NT2/D1 (cell line): ENCODE measurements around the gene MAGI2.

Source experiments
- DNase-seq: peaks from one replicate; pipeline ENCODE4 v3.0.0-alpha.2; 2011; ENCODE audit warnings: low read depth, low spot score
- H3K27me3 ChIP-seq: 2 replicates; pipeline ENCODE4 v1.6.0; 2011; ENCODE audit warnings: mild to moderate bottlenecking; ENCODE audit not compliant: insufficient read length, insufficient read depth
- H3K36me3 ChIP-seq: 2 replicates; pipeline ENCODE4 v1.6.1; 2011; ENCODE audit warnings: mild to moderate bottlenecking, low read length, mixed read lengths; ENCODE audit not compliant: insufficient read depth, insufficient read length
- H3K4me1 ChIP-seq: 2 replicates; pipeline ENCODE4 v1.5.1; 2011; ENCODE audit not compliant: insufficient read depth, insufficient read length
- H3K4me3 ChIP-seq: 2 replicates; pipeline ENCODE4 v1.5.1; 2011; ENCODE audit warnings: low read depth; ENCODE audit not compliant: insufficient read length
- H3K9ac ChIP-seq: 2 replicates; pipeline ENCODE4 v1.6.0; 2011; ENCODE audit warnings: low read depth; ENCODE audit not compliant: insufficient read length
- H3K9me3 ChIP-seq: 2 replicates; pipeline ENCODE4 v1.5.1; 2011; ENCODE audit warnings: mild to moderate bottlenecking, low read length; ENCODE audit not compliant: insufficient read depth
- SUZ12 ChIP-seq: IDR thresholded peaks from 2 replicates; pipeline ENCODE4 v1.6.1; 2011; ENCODE audit not compliant: insufficient read length, insufficient read depth; ENCODE audit errors: extremely low read depth
- YY1 ChIP-seq: IDR thresholded peaks from 2 replicates; pipeline ENCODE4 v1.6.1; 2011; ENCODE audit not compliant: insufficient read length, insufficient read depth
- ZNF274 ChIP-seq: IDR thresholded peaks from 2 replicates; pipeline ENCODE4 v1.6.1; 2011; ENCODE audit warnings: mild to moderate bottlenecking, low read depth, low read length

Gene MAGI2

DNA sequence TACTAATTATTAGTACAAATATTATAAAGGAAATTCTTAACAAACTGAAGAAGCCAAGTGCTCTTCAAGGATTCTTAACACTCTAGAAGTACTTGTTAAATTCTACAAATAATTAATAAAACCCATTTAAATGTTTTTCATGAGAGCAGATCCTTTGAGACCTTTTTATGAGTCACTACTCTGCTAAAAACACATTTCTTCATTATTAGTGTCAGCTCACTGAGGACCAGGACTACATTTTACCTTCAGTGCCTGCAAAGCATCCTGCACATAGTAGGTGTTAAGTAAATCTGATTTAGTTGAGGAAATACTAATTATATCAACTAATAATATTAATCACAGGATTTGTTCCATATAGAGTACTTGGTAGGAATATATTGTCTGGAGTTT, 1381.3 kb downstream of the MAGI2 start:
- H3K9ac ChIP-seq, result no peak overlapping the region
- TF ChIP-seq SUZ12 (no peak), ZNF274 (no peak), YY1 (no peak)
- no peaks in the 10 kb centered on the region for H3K9me3 ChIP-seq
- no peak overlapping the region for H3K4me3 ChIP-seq
- H3K27me3 ChIP-seq, result no peaks in the 10 kb centered on the region
- DNase-seq, result no peak
- H3K36me3 ChIP-seq, result no peaks in the 10 kb centered on the region
- H3K4me1 ChIP-seq, result no peaks in the 10 kb centered on the region

DNA sequence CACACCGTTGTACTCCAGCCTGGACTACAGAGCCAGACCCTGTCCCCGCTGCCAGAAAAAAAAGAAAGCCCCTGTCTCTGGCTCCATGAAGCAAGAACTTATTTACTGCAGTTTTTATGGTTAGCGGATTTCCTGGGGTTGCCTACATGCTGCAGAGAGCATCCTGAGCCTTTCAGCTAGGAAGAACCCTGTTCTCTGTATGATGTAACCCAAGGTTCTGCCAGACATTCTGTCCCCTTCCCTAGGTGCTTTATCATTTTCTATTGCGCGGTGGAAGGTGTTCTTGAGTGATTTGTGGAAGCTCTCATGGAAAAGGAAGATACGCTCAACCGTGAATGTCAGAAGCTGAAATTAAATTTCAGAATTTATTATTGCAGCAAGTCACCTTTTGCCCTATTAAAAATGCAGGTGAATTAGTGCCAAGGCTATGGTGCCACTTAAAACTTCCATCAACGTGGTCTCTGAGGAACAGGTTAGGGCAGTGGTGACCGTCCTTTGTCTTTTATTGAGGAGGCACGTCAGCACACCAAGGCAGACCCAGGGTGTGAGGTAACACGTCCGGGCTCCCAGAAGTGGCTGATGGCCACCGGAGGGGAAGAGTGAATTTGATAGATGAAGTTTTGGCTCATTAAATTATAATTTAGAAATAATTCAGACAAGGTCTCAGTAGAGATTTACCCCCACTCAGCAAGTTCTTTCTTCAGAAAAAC, 1381.8 kb downstream of the MAGI2 start:
- Histone ChIP-seq H3K27me3 (no peaks in the 10 kb centered on the region), H3K9ac (no peak overlapping the region), H3K4me1 (no peaks in the 10 kb centered on the region), H3K4me3 (no peak overlapping the region), H3K36me3 (no peaks in the 10 kb centered on the region), H3K9me3 (no peaks in the 10 kb centered on the region)
- TF ChIP-seq SUZ12 (no peak), ZNF274 (no peak), YY1 (no peak)
- no peak for DNase-seq

GRCh38 chr7:78066599-78066998, 1386.9 kb downstream of the MAGI2 start:
- no peaks in the 10 kb centered on the region for H3K27me3 ChIP-seq
- H3K36me3 ChIP-seq, result no peaks in the 10 kb centered on the region
- H3K4me1 ChIP-seq, result no peaks in the 10 kb centered on the region
- H3K9ac ChIP-seq, result no peak overlapping the region
- H3K4me3 ChIP-seq, result no peak overlapping the region
- DNase-seq, result no peak
- H3K9me3 ChIP-seq, result no peaks in the 10 kb centered on the region
- TF ChIP-seq YY1 (no peak), SUZ12 (no peak), ZNF274 (no peak)

DNA sequence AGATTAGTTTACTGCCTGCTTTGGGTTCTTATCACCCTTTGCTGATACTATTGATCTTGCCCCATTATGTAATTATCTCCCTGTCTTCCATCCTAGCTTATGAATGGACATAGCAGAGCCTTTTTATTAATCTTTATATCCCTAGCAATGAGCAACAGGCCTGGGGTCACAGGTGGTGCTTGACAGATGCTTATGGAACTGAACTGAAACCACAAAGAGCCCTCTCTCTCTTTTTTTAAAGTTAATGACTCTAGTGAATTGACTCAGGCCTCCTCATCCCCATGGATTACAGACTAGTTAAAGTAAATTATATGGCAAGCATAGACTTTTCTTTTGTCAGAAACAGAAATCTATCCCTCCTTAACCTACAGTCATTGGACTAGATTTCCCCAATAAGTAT, 1389.7 kb downstream of the MAGI2 start:
- no peaks in the 10 kb centered on the region for H3K4me1 ChIP-seq
- no peaks in the 10 kb centered on the region for H3K27me3 ChIP-seq
- H3K36me3 ChIP-seq, result no peaks in the 10 kb centered on the region
- H3K9me3 ChIP-seq, result no peaks in the 10 kb centered on the region
- H3K9ac ChIP-seq, result no peak overlapping the region
- no peak overlapping the region for H3K4me3 ChIP-seq
- TF ChIP-seq YY1, result no peak
- TF ChIP-seq SUZ12, result no peak
- TF ChIP-seq ZNF274, result no peak
- no peak for DNase-seq

DNA sequence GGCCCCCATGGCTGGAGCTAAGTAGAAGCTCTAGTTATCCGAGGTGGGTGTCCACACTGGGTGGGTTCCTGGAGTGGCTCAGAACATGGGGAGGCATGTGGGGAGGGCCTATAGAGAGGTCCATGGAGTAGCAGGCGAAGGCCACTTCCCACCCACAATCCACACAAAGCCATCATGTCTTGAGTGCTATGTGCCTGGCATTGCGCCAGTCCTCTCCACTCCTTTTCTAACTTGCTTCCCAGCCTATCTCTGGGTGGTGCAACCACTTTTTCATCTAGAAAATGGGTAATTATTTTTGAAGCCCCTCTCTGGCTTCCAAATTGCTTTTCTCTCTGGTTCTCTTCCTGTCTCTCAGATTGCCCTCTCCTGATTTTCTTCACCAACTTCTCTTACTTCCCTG, 1391.3 kb downstream of the MAGI2 start:
- Histone ChIP-seq H3K4me3 (no peak overlapping the region), H3K4me1 (no peaks in the 10 kb centered on the region), H3K9me3 (no peaks in the 10 kb centered on the region), H3K27me3 (no peaks in the 10 kb centered on the region), H3K9ac (no peak overlapping the region), H3K36me3 (no peaks in the 10 kb centered on the region)
- no peak for DNase-seq
- TF ChIP-seq SUZ12 (no peak), ZNF274 (no peak), YY1 (no peak)

DNA sequence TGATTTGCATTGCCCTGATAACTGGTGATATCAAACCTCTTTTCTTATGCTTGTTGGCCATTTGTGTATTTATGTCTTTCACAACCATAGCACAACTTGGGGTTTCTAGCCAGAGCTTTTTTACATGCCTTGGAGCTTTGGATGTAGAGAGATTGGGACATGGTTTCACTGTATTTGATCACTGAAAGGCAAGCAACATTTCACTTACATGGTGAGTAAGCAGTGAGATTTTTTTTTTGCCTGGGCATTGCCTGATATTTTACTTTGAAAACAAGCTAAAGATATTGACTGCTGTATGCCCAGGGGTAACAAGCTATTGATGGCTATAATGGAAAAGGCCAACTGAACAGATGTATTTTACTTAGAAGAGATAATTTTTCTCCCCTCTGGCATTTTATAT, 1395.9 kb downstream of the MAGI2 start:
- H3K4me3 ChIP-seq, result no peak overlapping the region
- H3K9me3 ChIP-seq, result no peaks in the 10 kb centered on the region
- TF ChIP-seq YY1 (no peak), ZNF274 (no peak), SUZ12 (no peak)
- DNase-seq, result no peak
- H3K9ac ChIP-seq, result no peak overlapping the region
- H3K4me1 ChIP-seq, result no peaks in the 10 kb centered on the region
- no peaks in the 10 kb centered on the region for H3K36me3 ChIP-seq
- H3K27me3 ChIP-seq, result no peaks in the 10 kb centered on the region

- H3K9me3 ChIP-seq, result no peaks in the 10 kb centered on the region
- H3K36me3 ChIP-seq, result no peaks in the 10 kb centered on the region
- DNase-seq, result no peak
- no peak overlapping the region for H3K9ac ChIP-seq
- no peaks in the 10 kb centered on the region for H3K27me3 ChIP-seq
- H3K4me1 ChIP-seq, result no peaks in the 10 kb centered on the region
- TF ChIP-seq ZNF274 (no peak), SUZ12 (no peak), YY1 (no peak)
- H3K4me3 ChIP-seq, result no peak overlapping the region
Measured at GRCh38 chr7:78055599-78055998, 1397.9 kb downstream of the MAGI2 start.
